ENCODE results near the gene GLIS1. TPM values are rescaled to one million over a fixed set of nuclear protein-coding genes. Genes with fewer than 3 reads are reported as not detected.

Gene GLIS1
- total RNA-seq, 1 experiment from 2014 or later = 0.24 TPM

- TF ChIP-seq GABPB1 (CRISPR knock-in tag; IDR thresholded peaks at IDR 0.05) (no peak), ZSCAN18 (CRISPR knock-in tag; IDR thresholded peaks at IDR 0.05) (no peak), ARID4B (CRISPR knock-in tag; IDR thresholded peaks at IDR 0.05; ENCODE audit: borderline replicate concordance) (no peak), OVOL2 (CRISPR knock-in tag; IDR thresholded peaks at IDR 0.05; ENCODE audit: borderline replicate concordance) (no peak)
Measured at GRCh38 chr1:53590531-53591515, 148.1 kb downstream of the GLIS1 start (continued).

- Mint-ChIP-seq H3K4me3 (no peak overlapping the region), H3K4me1 (peaks cover 25% of the 10 kb centered on the region), H3K27me3 (ENCODE audit: low read depth) (peaks cover 3% of the 10 kb centered on the region; the same call in 1 of the 2 replicates), H3K9me3 (no peaks in the 10 kb centered on the region), H3K36me3 (no peaks in the 10 kb centered on the region), H3K27ac (no peak overlapping the region)
- ATAC-seq (no peak), DNase-seq (ENCODE audit: low spot score) (no peak)
- no peak for TF ChIP-seq IRF1 (CRISPR knock-in tag; IDR thresholded peaks at IDR 0.05)
- ChIA-PET POLR2A (no interaction called here), CTCF (interaction anchor here (0.8 to 10.0 kb wide), 5 partner anchors 48 to 197 kb away, joined by 3 to 192 read pairs (median 3); no protein-coding TSS in a partner anchor)
Measured at GRCh38 chr1:53590104-53590503, 148.9 kb downstream of the GLIS1 start.

- Mint-ChIP-seq H3K9me3 (no peaks in the 10 kb centered on the region), H3K4me3 (no peak overlapping the region), H3K4me1 (peaks cover 32% of the 10 kb centered on the region), H3K27ac (no peak overlapping the region), H3K36me3 (no peaks in the 10 kb centered on the region), H3K27me3 (ENCODE audit: low read depth) (no peaks in the 10 kb centered on the region; the same call in 1 of the 2 replicates)
- no peak for DNase-seq (ENCODE audit: low spot score)
- no peak for ATAC-seq
- CTCF ChIA-PET = interaction anchor here (1.2 to 10.0 kb wide), 3 partner anchors 47 to 103 kb away, joined by 3 to 192 read pairs (median 3); no protein-coding TSS in a partner anchor
- TF ChIP-seq PRDM15 (CRISPR knock-in tag; IDR thresholded peaks at IDR 0.05) (peak; percentile 79), JUN (CRISPR knock-in tag; IDR thresholded peaks at IDR 0.05) (no peak)
- POLR2A ChIA-PET = no interaction called here
Measured at GRCh38 chr1:53589043-53589887, 149.7 kb downstream of the GLIS1 start.
